ENCODE results near the gene LRP1-AS. TPM values are rescaled to one million over a fixed set of nuclear protein-coding genes. Genes with fewer than 3 reads are reported as not detected.

The LRP1-AS gene
- total RNA-seq, 4 donors from 2014 or later, result not detected

DNA sequence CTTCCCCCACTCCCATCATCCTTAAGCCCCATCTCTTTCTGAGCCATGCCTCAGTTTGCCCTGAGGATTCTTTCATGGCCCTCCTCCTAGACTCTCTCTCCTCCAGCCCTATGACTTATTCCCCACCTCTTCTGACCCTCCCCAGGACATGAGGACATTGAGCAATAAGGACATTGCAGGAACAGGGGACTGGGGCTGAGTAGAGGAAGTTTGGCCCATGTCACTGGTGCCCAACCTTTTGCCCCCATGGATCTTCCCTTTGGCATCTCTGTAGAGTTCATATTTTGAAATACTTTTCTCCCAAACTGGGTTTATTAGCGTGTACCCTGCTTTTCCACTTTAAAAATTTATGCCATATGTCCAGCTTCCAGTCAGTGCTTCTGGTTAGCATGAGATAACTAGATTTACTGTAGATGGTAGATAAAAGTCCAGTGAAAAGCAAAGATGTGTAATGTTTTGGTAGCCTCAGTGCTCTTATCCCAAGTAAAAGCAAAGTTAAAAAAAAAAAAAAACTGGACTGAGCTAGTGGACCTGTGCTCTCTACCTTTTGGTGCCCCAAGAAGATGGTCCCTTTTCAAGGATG, 6.1 kb upstream of the LRP1-AS start:
- no peak for DNase-seq (ENCODE audit: low spot score in 2 of 2)
- no peak overlapping the region for H3K4me3 ChIP-seq
- TF ChIP-seq EP300 (IDR thresholded peaks at IDR 0.05) (peak in 1 of 2 donors; percentile 67), POLR2A (IDR thresholded peaks at IDR 0.05) (no peak)
- H3K27ac ChIP-seq, result peak overlapping the region in 3 of 4 donors; percentile 73 to 87 (median 80)
- H3K4me1 ChIP-seq, result peaks cover 0 to 91% (median 56%) of the 10 kb centered on the region in 4 donors
- H3K36me3 ChIP-seq, result peaks cover 0 to 61% (median 0%) of the 10 kb centered on the region in 3 donors
- WGBS, 2 donors, result 81 to 86% methylated on average over 1 of the region's 1 CpG
- no peaks in the 10 kb centered on the region for H3K9me3 ChIP-seq
- H3K27me3 ChIP-seq, result no peaks in the 10 kb centered on the region

DNA sequence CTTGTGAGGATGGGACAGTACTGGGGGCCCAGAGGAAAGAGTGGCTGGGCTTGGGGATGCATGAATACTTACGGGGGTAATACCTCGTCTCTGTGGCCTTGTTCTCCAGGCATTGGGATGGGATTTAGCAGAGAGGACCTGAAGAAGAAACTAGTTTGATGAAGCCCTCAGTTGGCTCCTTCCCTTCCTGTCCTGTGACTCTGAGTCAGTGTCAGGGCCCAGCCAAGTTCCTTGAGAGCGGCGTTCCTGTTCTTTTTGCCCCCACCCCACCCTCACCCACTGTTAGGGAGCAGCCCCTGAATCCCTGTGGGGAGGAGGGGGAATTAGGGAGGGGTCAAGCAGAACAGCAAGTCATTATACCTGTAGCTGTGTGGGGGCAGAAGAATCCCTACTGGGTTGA, 5.2 kb upstream of the LRP1-AS start:
- Histone ChIP-seq H3K27me3 (no peaks in the 10 kb centered on the region), H3K36me3 (peaks cover 0 to 55% (median 0%) of the 10 kb centered on the region in 3 donors), H3K4me3 (no peak overlapping the region), H3K9me3 (no peaks in the 10 kb centered on the region), H3K27ac (peak overlapping the region; percentile 48 to 87 (median 76)), H3K4me1 (peaks cover 0 to 91% (median 58%) of the 10 kb centered on the region in 4 donors)
- TF ChIP-seq EP300 (IDR thresholded peaks at IDR 0.05), result peak in 1 of 2 donors; percentile 58
- TF ChIP-seq POLR2A (IDR thresholded peaks at IDR 0.05), result no peak
- peak; percentile 51 to 78 for DNase-seq (ENCODE audit: low spot score in 2 of 2)
- 41 to 55% methylated on average over 4 of the region's 4 CpGs for WGBS, 2 donors

DNA sequence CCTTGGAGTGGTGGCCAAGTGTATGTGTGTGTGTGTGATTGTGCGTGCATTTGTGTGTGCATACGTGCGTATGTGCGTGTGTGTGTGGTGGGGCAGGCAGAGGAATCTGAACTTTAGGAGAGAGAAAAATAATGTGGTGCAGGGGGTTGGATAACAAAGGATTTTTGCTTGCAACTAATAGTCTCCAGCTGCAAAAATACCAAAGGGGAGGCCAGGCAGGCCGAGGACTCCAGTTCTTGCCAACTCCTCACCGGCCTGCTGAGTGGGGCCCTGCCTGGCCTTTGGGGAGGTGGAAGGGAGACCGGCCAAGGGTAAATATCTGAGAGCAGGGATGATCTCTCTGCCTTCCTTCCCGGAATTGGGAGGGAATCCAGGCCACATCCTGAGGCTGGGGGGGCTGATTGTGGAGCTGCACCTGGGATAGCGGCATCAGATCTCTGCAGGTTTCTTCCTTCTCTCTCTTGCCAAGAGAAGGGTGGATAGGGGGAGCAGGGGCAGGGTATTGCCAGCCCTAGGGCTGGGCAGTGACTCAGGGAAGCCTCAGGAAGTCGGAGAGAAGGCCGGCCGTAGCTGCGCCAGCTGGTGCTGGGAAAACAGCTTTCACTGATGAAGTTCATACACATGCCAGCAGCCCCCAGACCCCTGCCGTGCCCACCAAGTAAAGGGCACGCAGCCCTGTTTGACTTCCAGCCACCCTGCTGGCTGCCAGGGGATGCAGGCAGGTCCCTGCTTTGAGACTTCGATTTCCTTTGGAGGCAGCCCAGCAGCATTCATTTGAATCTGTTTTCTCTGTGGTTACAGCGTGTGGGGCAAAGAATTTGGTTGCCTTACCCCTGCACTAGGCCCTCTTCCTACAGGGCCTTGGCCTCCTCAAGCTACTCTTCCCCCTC, 4.6 kb upstream of the LRP1-AS start:
- Histone ChIP-seq H3K4me1 (peaks cover 0 to 91% (median 65%) of the 10 kb centered on the region in 4 donors), H3K36me3 (peaks cover 0 to 54% (median 0%) of the 10 kb centered on the region in 3 donors), H3K4me3 (no peak overlapping the region), H3K9me3 (no peaks in the 10 kb centered on the region), H3K27ac (peak overlapping the region; percentile 48 to 87 (median 76)), H3K27me3 (no peaks in the 10 kb centered on the region)
- WGBS, 2 donors, result 55 to 58% methylated on average over 17 of the region's 17 CpGs
- TF ChIP-seq POLR2A (IDR thresholded peaks at IDR 0.05) (no peak), EP300 (IDR thresholded peaks at IDR 0.05) (peak in 1 of 2 donors; percentile 66)
- peak; percentile 69 to 71 for DNase-seq (ENCODE audit: low spot score in 2 of 2)

GRCh38 chr12:57150400-57151000, 3.1 kb upstream of the LRP1-AS start:
- Histone ChIP-seq H3K27me3 (no peaks in the 10 kb centered on the region), H3K36me3 (peaks cover 0 to 54% (median 5%) of the 10 kb centered on the region in 3 donors), H3K4me1 (peaks cover 0 to 98% (median 79%) of the 10 kb centered on the region in 4 donors), H3K9me3 (no peaks in the 10 kb centered on the region), H3K4me3 (no peak overlapping the region), H3K27ac (peak overlapping the region in 3 of 4 donors; percentile 73 to 87 (median 80))
- TF ChIP-seq POLR2A (IDR thresholded peaks at IDR 0.05) (no peak), CTCF (IDR thresholded peaks at IDR 0.05) (no peak), EP300 (IDR thresholded peaks at IDR 0.05) (no peak)
- no peak for DNase-seq (ENCODE audit: low spot score in 2 of 2)
- WGBS, 2 donors, result 73 to 85% methylated on average over 6 of the region's 6 CpGs

DNA sequence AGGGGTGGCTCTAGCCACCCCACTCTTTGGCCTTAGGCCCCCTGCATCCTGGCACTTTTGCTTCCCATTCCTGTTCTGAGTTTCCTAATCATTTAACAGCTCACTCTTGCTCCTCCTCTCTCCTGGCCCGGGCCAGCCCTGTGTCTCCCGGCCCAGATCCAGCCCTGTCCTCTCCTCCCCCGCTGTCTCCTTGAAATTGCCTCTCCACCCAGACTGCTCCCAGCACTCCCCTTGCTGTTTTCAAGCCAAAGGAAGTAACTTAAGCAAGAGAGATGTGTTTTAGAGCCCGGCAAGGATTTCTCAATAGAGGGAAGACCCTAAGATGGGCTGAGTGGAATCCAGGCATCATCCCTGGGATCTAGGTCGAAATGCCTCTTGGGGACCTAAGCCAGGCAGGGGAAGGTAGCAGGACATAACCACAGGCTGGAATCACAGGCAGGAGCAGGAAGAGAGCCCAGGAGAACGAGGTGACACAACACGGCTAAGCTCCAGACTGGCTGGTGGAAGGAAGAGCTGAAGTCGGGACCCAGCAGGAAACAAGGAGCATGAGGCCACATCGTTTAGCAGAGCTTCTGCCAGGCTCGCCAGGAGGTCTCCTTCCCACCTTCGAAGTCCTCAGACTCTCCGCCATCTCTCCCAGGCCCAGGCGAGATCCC, 2.0 kb upstream of the LRP1-AS start:
- DNase-seq (ENCODE audit: low spot score in 2 of 2), result peak; percentile 69 to 77
- peaks cover 0 to 100% (median 81%) of the 10 kb centered on the region in 4 donors for H3K4me1 ChIP-seq
- H3K9me3 ChIP-seq, result no peaks in the 10 kb centered on the region
- TF ChIP-seq CTCF (IDR thresholded peaks at IDR 0.05) (no peak), POLR2A (IDR thresholded peaks at IDR 0.05) (no peak), EP300 (IDR thresholded peaks at IDR 0.05) (peak in 1 of 2 donors; percentile 41)
- H3K4me3 ChIP-seq, result no peak overlapping the region
- H3K27me3 ChIP-seq, result no peaks in the 10 kb centered on the region
- WGBS, 2 donors, result 43 to 49% methylated on average over 12 to 13 of the region's 13 CpGs
- H3K27ac ChIP-seq, result peak overlapping the region; percentile 69 to 87 (median 78)
- H3K36me3 ChIP-seq, result peaks cover 0 to 54% (median 5%) of the 10 kb centered on the region in 3 donors

Data from tibial nerve (tissue), 4 donors.